NCI-H526 treated with DMSO at 0.1 percent for 48 hours (cell line): ENCODE data around the gene ARHGAP27.
"Not testable (repeated sequence)": the region's sequence is repeated elsewhere in the genome, so short reads cannot be mapped to it uniquely, and the experiment has no call there.

Experiments
- DNase-seq: peaks from one replicate; lab custom pipeline; 2025; lab: John Stamatoyannopoulos, UW

The ARHGAP27 gene, protein sequence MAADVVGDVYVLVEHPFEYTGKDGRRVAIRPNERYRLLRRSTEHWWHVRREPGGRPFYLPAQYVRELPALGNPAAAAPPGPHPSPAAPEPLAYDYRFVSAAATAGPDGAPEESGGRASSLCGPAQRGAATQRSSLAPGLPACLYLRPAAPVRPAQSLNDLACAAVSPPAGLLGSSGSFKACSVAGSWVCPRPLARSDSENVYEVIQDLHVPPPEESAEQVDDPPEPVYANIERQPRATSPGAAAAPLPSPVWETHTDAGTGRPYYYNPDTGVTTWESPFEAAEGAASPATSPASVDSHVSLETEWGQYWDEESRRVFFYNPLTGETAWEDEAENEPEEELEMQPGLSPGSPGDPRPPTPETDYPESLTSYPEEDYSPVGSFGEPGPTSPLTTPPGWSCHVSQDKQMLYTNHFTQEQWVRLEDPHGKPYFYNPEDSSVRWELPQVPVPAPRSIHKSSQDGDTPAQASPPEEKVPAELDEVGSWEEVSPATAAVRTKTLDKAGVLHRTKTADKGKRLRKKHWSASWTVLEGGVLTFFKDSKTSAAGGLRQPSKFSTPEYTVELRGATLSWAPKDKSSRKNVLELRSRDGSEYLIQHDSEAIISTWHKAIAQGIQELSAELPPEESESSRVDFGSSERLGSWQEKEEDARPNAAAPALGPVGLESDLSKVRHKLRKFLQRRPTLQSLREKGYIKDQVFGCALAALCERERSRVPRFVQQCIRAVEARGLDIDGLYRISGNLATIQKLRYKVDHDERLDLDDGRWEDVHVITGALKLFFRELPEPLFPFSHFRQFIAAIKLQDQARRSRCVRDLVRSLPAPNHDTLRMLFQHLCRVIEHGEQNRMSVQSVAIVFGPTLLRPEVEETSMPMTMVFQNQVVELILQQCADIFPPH

DNA sequence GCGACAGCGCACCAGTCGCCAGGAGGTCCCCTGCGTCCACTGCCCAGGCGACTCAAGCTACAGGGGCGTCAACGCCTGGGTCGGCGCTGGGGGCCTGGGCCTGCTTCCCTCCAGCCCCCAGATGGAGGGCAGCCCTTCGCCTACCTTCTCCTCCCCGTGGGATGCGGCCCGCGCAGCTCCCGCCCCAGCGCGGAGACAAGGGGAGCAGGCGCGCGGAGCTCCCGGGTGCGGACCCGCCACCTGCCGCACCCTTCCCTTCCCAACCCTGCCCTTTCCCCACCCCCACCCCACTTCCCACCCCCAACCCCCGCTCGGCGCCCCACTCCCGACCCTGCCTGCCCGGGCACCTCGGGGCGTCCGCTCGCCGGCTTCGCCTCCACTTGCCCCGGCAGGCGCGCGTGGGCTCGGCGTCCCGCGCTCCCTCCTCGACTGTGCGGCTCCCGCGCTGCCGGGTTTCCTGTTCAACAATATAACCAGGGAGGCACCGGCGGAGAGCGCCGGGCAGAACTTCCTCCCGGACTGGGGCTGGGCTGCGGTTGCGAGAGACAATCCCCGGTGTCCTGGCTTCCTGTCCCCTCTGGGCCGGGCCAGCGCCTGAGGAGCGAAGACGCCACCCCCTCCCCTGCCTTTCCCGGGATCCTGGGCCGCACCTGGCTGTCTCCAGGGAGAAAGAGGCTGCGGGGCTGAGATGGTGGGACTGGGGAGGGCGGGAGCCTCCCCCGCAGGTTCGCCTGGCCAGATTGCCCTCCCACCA, at the start of gene ARHGAP27:
TSS of gene ARHGAP27 (minus strand) at position 466 of the 754 bp plus-strand sequence. CDS start 2,591 bp downstream, outside the sequence.
- no peak for DNase-seq

DNA sequence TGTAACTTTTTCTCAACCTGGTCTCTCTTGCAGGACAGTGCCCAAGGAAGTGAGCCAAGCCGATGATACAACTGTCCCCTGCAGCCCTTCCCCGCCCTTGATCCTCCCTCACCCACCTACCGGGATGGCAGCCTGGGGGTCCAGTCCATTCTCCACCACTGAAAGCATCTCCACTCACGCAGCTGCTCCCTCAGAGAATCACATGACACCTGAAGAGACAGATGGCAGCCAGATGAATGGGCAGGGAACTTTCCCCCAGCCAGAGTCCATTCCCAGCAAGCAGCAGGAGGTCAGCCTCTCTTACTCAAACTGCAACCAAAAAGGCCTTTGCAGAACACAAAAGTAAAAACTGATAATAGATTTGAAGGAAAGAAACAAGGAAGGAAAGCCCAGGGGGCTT, 49.6 kb upstream of the ARHGAP27 start:
- not testable (repeated sequence) for DNase-seq

DNA sequence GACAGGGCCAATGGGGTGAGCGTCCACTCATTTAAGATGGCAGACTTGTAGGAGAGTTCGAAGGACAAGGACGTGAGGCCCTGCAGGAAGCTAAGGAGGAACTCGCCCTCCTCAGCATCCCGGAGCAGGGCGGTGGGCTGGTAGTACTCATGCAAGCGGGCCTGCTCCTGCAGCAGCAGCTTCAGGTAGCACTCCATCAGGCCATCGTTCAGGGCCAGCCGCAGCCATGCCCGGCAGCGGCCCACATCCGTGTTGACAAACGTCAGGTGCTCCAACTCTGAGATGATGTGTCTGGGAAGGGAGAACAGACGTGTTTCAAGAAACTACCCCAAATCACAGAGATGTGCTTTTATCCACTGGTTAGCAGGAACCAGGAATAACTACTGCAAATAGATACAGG, 42.8 kb upstream of the ARHGAP27 start:
- not testable (repeated sequence) for DNase-seq

DNA sequence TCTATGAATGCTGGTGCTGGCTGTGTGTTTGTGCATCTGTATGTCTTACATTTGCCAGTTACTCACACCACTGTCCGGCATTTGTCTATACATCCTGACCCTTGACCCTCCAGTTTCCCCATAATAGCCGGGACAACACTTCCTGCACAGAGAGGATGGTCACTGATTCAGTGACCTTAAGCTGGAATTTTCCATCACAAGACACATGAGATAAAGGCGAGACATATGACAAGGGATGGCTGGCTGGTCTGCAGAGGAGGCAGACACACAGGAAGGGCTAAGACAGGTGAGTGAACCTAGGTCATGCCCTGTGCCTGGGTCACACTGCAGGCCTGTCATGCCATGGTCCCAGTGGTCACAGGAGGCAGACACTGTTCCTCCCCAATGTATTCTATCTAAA, 39.6 kb upstream of the ARHGAP27 start:
- not testable (repeated sequence) for DNase-seq

DNA sequence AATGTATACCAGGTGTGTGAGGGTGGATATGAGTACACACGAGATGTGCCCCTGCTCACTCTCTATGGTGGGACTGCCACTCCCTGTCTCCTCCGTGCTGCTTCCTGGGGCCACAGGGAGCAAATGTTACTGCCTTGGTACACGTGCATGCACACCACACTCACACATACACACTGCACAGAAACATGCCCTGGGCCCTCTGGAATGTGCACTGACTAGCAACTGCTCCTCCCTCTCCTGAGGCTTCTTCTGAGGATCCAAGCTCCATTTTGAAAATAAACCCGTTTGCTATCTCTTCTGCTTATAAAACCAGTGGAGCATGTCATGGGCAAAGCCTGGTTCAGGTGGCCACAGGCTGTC, 36.5 kb upstream of the ARHGAP27 start:
- not testable (repeated sequence) for DNase-seq

DNA sequence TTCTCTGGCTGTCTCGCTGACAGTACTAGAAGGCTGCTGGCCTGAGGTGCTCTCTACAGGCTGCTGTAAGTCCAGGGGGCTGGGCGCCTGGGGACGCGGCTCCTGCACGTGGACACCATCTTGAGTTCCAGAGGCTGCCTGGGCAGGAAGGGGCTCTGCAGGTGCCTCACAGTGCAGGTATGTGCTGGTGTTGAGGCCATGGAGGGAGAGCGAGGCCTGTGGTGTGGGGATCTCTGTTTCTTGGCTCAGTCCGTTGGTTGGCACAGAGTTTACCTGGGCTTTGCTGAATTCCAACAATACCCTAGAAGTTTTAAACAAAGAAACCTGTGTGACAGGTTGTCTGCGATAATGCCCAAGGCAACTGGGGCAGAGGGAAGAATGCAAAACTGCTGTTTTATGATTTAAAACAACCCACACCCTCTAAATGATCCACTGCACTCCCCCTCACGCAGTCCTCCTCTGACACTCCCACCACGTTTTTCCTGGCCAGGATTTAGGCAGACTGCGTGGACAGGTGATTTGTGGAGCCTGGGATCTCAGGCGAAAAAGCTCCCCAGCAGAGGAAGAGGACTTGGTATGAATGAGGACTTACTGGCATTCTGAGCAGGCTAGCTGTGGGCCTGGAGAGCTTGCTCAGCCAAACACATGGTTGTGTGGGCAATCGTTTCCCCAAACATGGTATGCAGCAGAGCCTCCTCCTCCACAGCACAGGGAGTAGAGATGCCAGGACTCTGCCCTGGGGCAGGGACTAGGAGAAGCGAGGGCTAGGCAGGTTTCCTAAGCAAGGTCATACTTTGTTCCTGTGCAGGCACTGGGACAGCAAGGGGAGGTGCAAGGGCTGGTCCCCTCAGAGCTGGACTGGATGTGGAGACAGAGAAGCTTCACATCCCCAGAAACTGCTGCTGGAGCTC, 35.9 kb upstream of the ARHGAP27 start:
- not testable (repeated sequence) for DNase-seq

DNA sequence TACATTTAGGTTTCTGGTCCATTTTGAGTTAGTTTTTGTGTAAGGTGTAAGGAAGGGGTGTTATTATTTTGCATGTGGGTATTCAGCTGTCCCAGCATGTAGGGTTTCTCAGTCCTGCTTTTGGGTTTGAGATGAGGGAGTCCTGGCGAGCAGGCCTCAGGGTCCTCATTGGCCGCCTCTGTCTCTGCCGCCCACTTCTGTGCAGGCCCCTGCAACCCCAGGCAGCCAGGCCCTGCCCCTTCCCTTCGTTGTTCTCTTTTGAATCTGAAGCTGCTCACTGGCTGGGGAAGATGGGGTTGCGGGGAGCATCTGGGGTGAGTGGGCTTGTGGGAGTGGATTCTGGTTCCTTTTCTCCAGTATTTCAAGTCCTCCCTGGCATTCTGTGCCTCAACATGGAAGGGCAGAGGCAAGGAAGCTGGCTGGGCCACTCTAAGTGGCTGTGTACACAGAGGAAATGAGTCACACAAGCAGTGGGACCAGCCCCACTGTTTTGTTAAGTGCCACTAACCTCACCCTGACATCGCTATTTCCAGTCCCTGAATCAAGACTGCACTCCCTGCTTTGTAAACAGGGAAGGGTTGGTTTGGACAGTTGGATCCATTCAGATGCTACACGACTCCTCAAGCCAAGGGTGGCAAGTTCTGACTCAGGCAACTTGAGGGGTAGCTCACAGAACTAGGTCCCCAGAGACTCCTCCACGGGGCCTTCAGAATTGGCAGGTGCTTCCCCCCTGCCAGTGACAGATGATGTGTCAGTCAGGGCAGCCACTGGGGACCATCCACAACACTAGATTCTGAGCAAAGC, 29.1 kb upstream of the ARHGAP27 start:
- not testable (repeated sequence) for DNase-seq

DNA sequence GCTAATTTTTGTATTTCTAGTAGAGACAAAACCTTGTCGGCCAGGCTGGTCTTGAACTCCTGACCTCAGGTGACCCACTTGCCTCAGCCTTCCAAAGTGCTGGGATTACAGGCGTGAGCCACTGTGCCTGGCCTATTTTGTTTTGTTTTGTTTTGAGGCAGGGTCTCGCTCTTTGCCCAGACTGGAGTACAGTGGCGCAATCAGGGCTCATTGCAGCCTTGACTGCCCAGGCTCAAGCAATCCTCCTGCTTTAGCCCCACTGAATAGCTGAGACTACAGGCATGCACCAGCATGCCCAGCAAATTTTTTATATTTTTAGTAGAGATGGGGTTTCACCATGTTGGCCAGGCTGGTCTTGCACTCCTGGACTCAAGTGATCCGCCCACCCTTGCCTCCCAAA, 27.8 kb upstream of the ARHGAP27 start:
- DNase-seq: not testable (repeated sequence)

DNA sequence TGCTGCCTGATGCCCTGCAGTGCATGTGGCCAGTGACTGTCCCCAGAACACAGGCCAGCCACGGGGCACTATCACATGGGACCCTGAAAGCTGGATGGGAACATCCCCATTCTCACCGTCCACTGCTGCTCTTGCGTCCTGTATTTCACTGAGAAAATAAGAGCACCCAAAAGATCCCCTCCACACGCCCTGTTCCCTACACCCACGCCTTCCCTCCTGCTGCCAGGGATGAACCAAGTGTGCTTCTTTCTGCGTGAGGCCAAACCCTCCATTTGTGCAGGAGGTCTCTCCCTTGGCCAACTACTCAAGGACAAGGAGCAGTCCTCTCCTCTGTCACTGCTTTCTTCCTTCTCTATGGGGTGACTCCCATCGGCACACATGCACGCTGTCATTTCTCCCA, 21.7 kb upstream of the ARHGAP27 start:
- not testable (repeated sequence) for DNase-seq

DNA sequence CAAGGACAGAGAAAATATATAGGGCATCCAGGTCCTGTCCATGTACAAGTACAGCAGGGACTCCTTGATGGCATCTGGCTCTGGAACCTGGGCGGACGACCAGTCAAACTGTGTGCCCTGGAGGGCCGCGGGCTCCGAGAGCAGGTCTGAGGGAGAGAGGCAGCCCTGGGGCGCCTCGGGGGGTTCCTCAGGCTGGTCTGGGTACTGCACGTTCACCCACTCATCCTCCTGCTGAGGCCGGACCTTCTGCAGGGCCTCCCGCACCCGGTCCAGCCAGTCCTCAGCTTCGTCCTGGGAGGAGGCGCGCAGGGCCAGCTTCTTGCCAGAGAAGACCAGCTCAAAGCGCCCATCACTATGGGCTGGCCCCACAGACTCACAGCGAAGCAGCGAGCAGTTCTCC, 21.1 kb upstream of the ARHGAP27 start:
- not testable (repeated sequence) for DNase-seq

DNA sequence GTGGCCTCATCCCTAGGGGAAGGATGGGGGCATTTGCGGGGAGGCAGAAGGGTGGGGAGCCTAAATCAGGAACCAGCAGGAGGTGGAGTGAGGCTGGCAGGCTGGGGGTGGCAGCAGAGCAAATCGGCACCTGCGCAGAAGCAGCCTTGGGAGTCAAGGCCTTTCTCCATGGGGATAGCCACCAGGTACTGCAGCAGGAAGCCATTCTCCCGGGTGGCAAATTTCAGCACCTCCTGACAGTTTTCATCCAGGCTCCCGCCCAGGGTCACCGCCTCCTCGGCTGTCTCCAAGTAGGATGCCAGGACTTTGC, 20.5 kb upstream of the ARHGAP27 start:
- DNase-seq: not testable (repeated sequence)

DNA sequence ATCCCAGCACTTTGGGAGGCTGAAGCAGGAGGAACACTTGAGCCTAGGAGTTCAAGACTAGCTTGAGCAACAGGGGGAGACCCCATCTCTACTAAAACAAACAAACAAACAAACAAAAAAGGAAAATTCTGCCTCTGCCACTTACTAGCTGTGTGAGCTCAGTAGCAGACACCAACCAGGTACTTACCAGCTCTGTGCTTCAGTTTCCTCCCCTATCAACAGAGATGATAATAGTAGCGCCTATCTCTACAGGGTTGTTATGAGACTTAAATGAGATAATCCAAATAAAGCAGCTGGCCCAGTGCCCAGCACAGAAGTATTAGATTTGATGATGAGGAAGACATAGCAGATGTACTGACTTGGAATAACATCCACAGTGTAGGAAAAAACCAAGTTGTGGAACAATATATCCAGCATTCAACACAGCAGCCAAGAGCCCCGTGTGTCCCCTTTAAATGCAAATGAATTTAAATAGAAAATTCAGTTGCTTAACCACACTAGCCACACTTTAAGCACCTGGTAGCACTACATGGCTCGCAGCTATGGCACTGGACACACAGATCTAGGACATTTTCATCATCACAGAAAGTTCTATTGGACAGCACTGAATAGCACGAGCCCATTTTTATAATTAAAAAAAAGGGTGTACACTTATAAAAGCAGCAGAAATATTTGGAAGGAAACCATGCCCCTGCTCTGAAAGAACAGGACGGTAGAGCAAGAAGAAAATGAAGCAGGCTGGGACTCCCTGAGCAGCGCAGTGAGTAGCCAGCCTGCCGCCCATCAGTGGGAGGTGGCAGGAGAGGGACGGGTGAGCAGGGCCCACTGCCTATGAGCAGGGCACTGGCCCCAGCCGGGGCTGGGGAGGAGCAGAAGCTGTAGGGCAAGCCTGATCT, 19.9 kb upstream of the ARHGAP27 start:
- not testable (repeated sequence) for DNase-seq

DNA sequence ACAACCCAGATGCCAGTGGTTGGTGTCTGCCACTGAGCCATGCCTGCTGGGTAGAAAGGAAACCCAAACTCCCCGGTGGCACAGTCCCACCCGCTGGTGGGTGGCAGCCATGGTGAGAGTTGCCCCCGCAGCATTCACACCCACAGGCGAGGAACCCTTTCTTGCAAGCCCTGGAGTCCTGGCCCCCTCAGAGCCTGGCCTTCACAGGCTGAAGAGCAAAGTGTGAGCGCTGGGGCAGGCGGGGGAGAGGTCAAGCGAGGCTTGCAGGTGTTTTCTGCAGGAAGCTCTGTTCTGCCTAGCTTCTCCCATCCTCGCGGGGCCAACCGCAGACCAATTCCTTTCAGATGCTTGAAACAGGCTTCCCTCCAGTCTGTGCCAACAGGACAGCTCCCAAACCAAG, 19.0 kb upstream of the ARHGAP27 start:
- not testable (repeated sequence) for DNase-seq

DNA sequence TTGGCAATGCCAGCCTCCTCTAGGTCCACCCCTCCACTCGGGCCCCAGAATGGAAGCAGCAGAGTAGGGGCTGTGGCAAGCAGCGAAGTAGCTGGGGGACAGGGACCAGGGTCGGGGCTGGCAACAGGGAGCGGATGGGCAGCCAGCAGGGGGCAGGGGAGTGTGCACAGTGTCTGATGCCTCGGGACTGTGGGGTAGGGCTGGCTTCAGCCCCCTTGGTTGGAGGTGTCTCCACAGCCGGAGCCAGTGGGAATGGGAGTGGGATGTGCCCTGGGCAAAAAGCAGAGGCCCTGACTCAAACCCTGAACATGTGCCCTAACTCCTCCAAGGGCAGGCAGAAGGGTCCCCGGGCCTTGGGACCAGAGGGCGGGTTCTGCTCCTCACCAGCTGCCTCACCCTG, 18.5 kb upstream of the ARHGAP27 start:
- DNase-seq: no peak

DNA sequence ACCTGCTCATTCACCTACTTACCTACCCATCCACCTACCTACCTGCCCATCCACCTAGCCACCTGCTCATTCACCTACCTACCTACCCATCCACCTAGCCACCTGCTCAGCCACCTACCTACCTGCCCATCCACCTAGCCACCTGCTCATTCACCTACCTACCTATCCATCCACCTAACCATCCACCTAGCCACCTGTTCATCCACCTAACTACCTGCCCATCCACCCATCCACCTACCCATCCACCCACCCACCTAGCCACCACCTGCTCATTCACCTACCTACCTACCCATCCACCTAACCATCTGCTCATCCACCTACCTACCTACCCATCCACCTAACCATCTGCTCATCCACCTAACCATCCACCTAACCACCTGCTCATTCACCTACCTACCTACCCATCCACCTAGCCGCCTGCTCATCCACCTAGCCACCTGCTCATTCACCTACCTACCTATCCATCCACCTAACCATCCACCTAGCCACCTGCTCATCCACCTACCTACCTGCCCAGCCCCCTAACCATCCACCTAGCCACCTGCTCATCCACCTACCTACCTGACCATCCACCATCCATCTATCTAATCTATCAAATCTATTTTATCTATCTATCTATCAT, 17.1 kb upstream of the ARHGAP27 start:
- not testable (repeated sequence) for DNase-seq

DNA sequence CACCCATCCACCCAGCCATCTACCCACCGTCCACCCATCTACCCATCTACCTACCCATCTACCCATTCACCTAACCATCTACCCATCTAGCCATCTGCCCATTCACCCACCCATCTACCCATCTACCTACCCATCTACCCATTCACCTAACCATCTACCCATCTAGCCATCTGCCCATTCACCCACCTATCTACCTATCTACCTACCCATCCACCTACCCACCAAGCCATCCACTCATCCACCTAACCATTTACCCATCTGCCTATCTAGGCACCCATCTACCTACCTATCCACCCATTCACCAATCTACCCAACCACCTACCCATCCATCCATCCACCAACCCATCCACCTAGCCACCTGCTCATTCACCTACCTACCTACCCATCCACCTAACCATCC, 16.6 kb upstream of the ARHGAP27 start:
- not testable (repeated sequence) for DNase-seq

DNA sequence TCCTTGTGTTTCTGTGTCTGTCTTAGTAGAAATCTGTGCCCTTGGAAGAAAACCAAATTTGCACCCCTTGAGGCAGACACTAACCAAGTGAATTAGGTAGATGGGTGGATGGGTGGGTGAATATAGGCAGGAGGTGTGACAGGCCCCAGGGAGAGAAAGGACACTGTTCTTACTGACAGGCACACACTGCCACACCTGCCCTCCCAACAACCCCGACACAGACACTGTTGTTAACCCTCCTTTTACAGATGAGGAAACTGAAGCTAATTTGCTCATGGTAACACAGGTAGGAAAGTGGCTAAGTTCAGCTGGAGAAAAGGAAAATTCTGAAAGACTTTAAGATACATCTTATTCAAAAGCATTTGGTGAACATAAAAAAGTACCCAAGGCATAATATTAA, 15.8 kb upstream of the ARHGAP27 start:
- not testable (repeated sequence) for DNase-seq

DNA sequence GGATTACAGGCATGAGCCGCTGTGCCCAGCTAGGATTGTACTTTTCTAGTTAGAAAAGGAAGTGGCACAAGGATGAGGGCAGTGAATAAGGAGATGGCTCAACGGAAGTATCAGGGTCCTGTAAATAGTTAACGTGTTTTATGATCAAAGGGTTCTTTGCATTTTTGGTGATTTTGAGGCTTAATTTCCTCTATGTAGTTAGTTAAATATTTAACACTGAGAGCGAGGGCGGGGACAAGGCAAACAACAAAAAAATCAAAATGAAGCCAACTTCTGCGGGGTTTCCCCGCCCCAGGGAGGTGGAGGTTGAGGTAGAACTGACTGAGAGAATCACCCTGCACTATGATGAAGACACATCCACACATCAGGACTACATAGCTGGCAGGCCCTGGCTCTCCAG, 15.4 kb upstream of the ARHGAP27 start:
- DNase-seq: not testable (repeated sequence)

DNA sequence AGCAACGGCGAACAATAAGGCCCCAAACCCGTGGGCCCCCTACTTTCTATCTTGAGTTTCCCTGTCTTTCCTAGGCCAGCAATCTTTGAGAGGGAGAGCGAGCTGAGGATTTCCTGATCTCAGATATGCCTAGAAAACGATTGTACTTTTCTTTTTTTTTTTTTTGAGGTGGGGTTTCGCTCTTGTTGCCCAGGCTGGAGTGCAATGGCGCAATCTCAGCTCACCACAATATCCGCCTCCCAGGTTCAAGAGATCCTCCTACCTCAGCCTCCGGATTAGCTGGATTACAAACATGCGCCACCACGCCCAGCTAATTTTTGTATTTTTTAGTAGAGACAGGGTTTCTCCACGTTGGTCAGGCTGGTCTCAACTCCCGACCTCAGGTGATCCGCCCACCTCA, 15.0 kb upstream of the ARHGAP27 start:
- not testable (repeated sequence) for DNase-seq
